Spleen (tissue), 7 donors: Measurements from ENCODE around the gene IDI2.

Experiments
- CTCF ChIP-seq, 11 experiments: fragments of 200-600 bp in 7 of 11; fragments of 450-650 bp in 4 of 11; sonication (generic) in 4 of 11; IDR thresholded peaks in 8 of 11; conservative IDR thresholded peaks in 3 of 11; 1 replicate in 7 of 11; 2 replicates in 4 of 11; pipeline versions ENCODE4 v1.4.0 to v1.8.0; 2016 to 2021; ENCODE audit warnings: antibody characterized with exemption in 11 of 11, inconsistent platforms in 4 of 11, mild to moderate bottlenecking in 1 of 11
- POLR2A ChIP-seq, 3 donors: fragments of 450-650 bp; IDR thresholded peaks; one replicate each; pipeline ENCODE4 v1.5.1; 2017; ENCODE audit warnings: antibody characterized with exemption in 3 of 3, mild to moderate bottlenecking in 1 of 3
- donor health status: DM: no; HTN: no; CAD: no; lungs with moderate emphysema.
- donor health status: DM: no; HTN: no; CAD: no.
- donor health status: DM: no; HTN: no; CAD: no.

GRCh38 chr10:1045415-1045814 lies 19.8 kb upstream of the IDI2 start:
- TF ChIP-seq CTCF (IDR thresholded peaks at IDR 0.05 in 8 of 11, conservative IDR thresholded peaks at IDR 0.05 in 3 of 11): no peak
- no peak for TF ChIP-seq POLR2A (IDR thresholded peaks at IDR 0.05)
